HL-60/S4 (cell line): Measurements from ENCODE around the gene PLXNB2.
"Not testable (repeated sequence)": the region's sequence is repeated elsewhere in the genome, so short reads cannot be mapped to it uniquely, and the experiment has no call there.

Experiments
- in situ Hi-C: fragments of 300-500 bp; cut with MboI; formaldehyde crosslinking; loops from 2 replicates; pipeline ENCODE4 v1.14.3; 2022; ENCODE audit warnings: low sequenced_read_pairs

PLXNB2 gene

GRCh38 chr22:50282361-50283155 lies 24.9 kb downstream of the PLXNB2 start:
- in situ Hi-C loops, result no loop called here

GRCh38 chr22:50281957-50282356 lies 25.5 kb downstream of the PLXNB2 start:
- in situ Hi-C loops, result no loop called here

- in situ Hi-C loops, result no loop called here
Measured at GRCh38 chr22:50281384-50281760, 26.1 kb downstream of the PLXNB2 start.

GRCh38 chr22:50280708-50281383 lies 26.6 kb downstream of the PLXNB2 start:
- in situ Hi-C loops, result no loop called here

- in situ Hi-C loops, result no loop called here
Measured at GRCh38 chr22:50280022-50280707, 27.3 kb downstream of the PLXNB2 start.

- in situ Hi-C loops, result loop anchor here (5.0 kb wide), 1 partner anchor 48 kb away; the partner anchor contains the start of gene DENND6B
Measured at GRCh38 chr22:50278956-50279619, 28.4 kb downstream of the PLXNB2 start.

- in situ Hi-C loops, result loop anchor here (5.0 kb wide), 1 partner anchor 49 kb away; the partner anchor contains the start of gene DENND6B
Measured at GRCh38 chr22:50278461-50278860, 29.0 kb downstream of the PLXNB2 start.

GRCh38 chr22:50277761-50278160 lies 29.7 kb downstream of the PLXNB2 start:
- in situ Hi-C loops, result loop anchor here (5.0 kb wide), 1 partner anchor 50 kb away; the partner anchor contains the start of gene DENND6B

- in situ Hi-C loops, result loop anchor here (5.0 kb wide), 1 partner anchor 51 kb away; the partner anchor contains the start of gene DENND6B
Measured at GRCh38 chr22:50276143-50276542, 31.3 kb downstream of the PLXNB2 start.

- in situ Hi-C loops, result loop anchor here (5.0 kb wide), 1 partner anchor 52 kb away; the partner anchor contains the start of gene DENND6B
Measured at GRCh38 chr22:50275181-50276055, 32.0 kb downstream of the PLXNB2 start.

GRCh38 chr22:50274771-50275170 lies 32.7 kb downstream of the PLXNB2 start:
- in situ Hi-C loops, result loop anchor here (5.0 kb wide), 1 partner anchor 53 kb away; the partner anchor contains the start of gene DENND6B

GRCh38 chr22:50274311-50274710 lies 33.1 kb downstream of the PLXNB2 start:
- in situ Hi-C loops, result no loop called here

GRCh38 chr22:50273781-50274180 lies 33.7 kb downstream of the PLXNB2 start:
- in situ Hi-C loops, result not testable (repeated sequence)

- in situ Hi-C loops, result not testable (repeated sequence)
Measured at GRCh38 chr22:50273352-50273751, 34.1 kb downstream of the PLXNB2 start.

GRCh38 chr22:50272044-50272802 lies 35.2 kb downstream of the PLXNB2 start:
- in situ Hi-C loops, result no loop called here

GRCh38 chr22:50271519-50271970 lies 35.9 kb downstream of the PLXNB2 start:
- in situ Hi-C loops, result no loop called here

- in situ Hi-C loops, result no loop called here
Measured at GRCh38 chr22:50270666-50271394, 36.6 kb downstream of the PLXNB2 start.
